PC-3 (cell line): ENCODE data around the gene ACY1. TPM values are rescaled to one million over a fixed set of nuclear protein-coding genes. Genes with fewer than 3 reads are reported as not detected.

ENCODE experiments used
- ATAC-seq: fragments of 200-7000 bp; cut with Tn5 transposase; 2 replicates; pipeline ENCODE4 v1.9.1; 2020; ENCODE audit warnings: mild to moderate bottlenecking, moderate library complexity
- Bru-seq: library from RNA; stranded (reverse); fragments of 400-500 nt; gene quantifications from one replicate; lab custom pipeline; 2021; lab: Mats Ljungman, UMichigan
- BruChase-seq, 2 experiments: library from RNA; stranded (reverse); fragments of 400-500 nt; gene quantifications; one replicate each; lab custom pipeline; 2021; lab: Mats Ljungman, UMichigan
- BruUV-seq: library from RNA; stranded (reverse); fragments of 400-500 nt; replicated peaks from 2 replicates; lab custom pipeline; 2021; lab: Mats Ljungman, UMichigan
- CTCF ChIA-PET: fragments of 300-600 bp; sonication (Branson Sonifier 250); formaldehyde crosslinking; loops from one replicate; lab custom pipeline; 2022; ENCODE audit warnings: antibody characterized with exemption; lab: Charles Lee
- POLR2A ChIA-PET: fragments of 300-600 bp; sonication (Branson Sonifier 250); formaldehyde crosslinking; loops from one replicate; lab custom pipeline; 2022; ENCODE audit warnings: antibody characterized with exemption; ENCODE audit not compliant: unreplicated experiment; lab: Charles Lee
- DNase-seq: peaks from one replicate; pipeline ENCODE4 v3.0.0-alpha.2; 2015
- H2AFZ ChIP-seq: fragments of 300-600 bp; sonication (generic); 2 replicates; pipeline ENCODE4 v1.6.0; 2016; ENCODE audit warnings: antibody characterized with exemption, low read length
- H3F3A ChIP-seq: fragments of 300-600 bp; sonication (generic); one replicate; pipeline ENCODE4 v1.6.0; 2017; ENCODE audit warnings: antibody characterized with exemption, low read length, control low read depth, mild to moderate bottlenecking; ENCODE audit not compliant: unreplicated experiment
- H3K27ac ChIP-seq: fragments of 300-600 bp; sonication (generic); 2 replicates; pipeline ENCODE4 v1.5.1; 2016; ENCODE audit warnings: mild to moderate bottlenecking, low read length
- H3K27me3 ChIP-seq: fragments of 300-600 bp; sonication (generic); 2 replicates; pipeline ENCODE4 v1.6.1; 2016; ENCODE audit warnings: low read length, mixed read lengths
- H3K36me3 ChIP-seq: fragments of 300-600 bp; sonication (generic); 2 replicates; pipeline ENCODE4 v1.6.1; 2016; ENCODE audit warnings: low read depth, mixed run types, low read length, mixed read lengths
- H3K4me1 ChIP-seq: fragments of 300-600 bp; sonication (generic); 2 replicates; pipeline ENCODE4 v1.5.1; 2016; ENCODE audit warnings: low read length; ENCODE audit not compliant: insufficient read depth
- H3K4me2 ChIP-seq: fragments of 300-600 bp; sonication (generic); 2 replicates; pipeline ENCODE4 v1.6.0; 2016; ENCODE audit warnings: low read length
- H3K4me3 ChIP-seq: fragments of 300-600 bp; sonication (generic); 2 replicates; pipeline ENCODE4 v1.5.1; 2016; ENCODE audit warnings: mild to moderate bottlenecking, low read length, mixed read lengths
- H3K79me2 ChIP-seq: fragments of 300-600 bp; sonication (generic); 2 replicates; pipeline ENCODE4 v1.6.1; 2017; ENCODE audit warnings: low read length, mixed read lengths
- H3K9ac ChIP-seq: fragments of 300-600 bp; sonication (generic); 2 replicates; pipeline ENCODE4 v1.6.0; 2016; ENCODE audit warnings: mild to moderate bottlenecking, low read length
- H3K9me2 ChIP-seq: fragments of 300-600 bp; sonication (generic); replicated peaks from 2 replicates; pipeline ENCODE4 v1.6.1; 2016; ENCODE audit warnings: mixed run types, low read length, mixed read lengths
- H3K9me3 ChIP-seq: fragments of 300-600 bp; sonication (generic); 2 replicates; pipeline ENCODE4 v1.6.1; 2016; ENCODE audit warnings: low read length, mixed read lengths
- H4K20me1 ChIP-seq: fragments of 300-600 bp; sonication (generic); 2 replicates; pipeline ENCODE4 v1.6.1; 2016; ENCODE audit warnings: low read length, mixed read lengths
- EZH2 ChIP-seq: fragments of 300-600 bp; sonication (generic); IDR thresholded peaks from one replicate; pipeline ENCODE4 v1.6.1; 2017; ENCODE audit warnings: antibody characterized with exemption, mild to moderate bottlenecking, low read length; ENCODE audit not compliant: unreplicated experiment
- EZH2phosphoT487 ChIP-seq: fragments of 300-600 bp; sonication (generic); IDR thresholded peaks from 2 replicates; pipeline ENCODE4 v1.6.1; 2018; ENCODE audit warnings: mild to moderate bottlenecking, antibody characterized with exemption, low read length, borderline replicate concordance
- intact Hi-C: fragments of 100-400 bp; cut with micrococcal nuclease; formaldehyde crosslinking; loops from 2 replicates; pipeline ENCODE4 v1.9.0; 2023
- long read RNA-seq: library from polyadenylated mRNA; unstranded; transcript quantifications from one replicate; pipeline ENCODE4 v2.0.0, GENCODE V29; 2021; ENCODE audit not compliant: unreplicated experiment
- total RNA-seq: library from RNA; depleted of rRNA; stranded (reverse); fragments of >200 nt; gene quantifications from 2 replicates; pipeline ENCODE4 v1.2.3, GENCODE V29; 2014; rRNA removed
- TF ChIP-seq, protein P1 (sequence below): fragments of 300-600 bp; sonication (generic); conservative IDR thresholded peaks from 2 replicates; pipeline ENCODE4 v1.5.1; 2017; ENCODE audit warnings: antibody characterized with exemption, low read depth, mild to moderate bottlenecking, low read length

ACY1 gene
- total RNA-seq: 71.3 and 113 TPM in 2 replicates
- percentile 87 among the genes with signal in this experiment for Bru-seq, nascent RNA
- BruChase-seq, experiment 1, labeled RNA remaining after a 6-hour chase: percentile 71 among the genes with signal in this experiment
- percentile 54 among the genes with signal in this experiment for BruChase-seq, experiment 2, labeled RNA remaining after a 2-hour chase
- long read RNA-seq, transcript ACY1-215 (15 exons, 1,684 nt): major isoform, 41 of 75 reads
- long read RNA-seq, transcript ACY1-217 (14 exons, 1,457 nt): minor isoform, 6 of 75 reads
- long read RNA-seq, partial matches to known transcripts: 10 of 75 reads
- long read RNA-seq, other reads (novel, unspliced or antisense): 13 of 75 reads

DNA sequence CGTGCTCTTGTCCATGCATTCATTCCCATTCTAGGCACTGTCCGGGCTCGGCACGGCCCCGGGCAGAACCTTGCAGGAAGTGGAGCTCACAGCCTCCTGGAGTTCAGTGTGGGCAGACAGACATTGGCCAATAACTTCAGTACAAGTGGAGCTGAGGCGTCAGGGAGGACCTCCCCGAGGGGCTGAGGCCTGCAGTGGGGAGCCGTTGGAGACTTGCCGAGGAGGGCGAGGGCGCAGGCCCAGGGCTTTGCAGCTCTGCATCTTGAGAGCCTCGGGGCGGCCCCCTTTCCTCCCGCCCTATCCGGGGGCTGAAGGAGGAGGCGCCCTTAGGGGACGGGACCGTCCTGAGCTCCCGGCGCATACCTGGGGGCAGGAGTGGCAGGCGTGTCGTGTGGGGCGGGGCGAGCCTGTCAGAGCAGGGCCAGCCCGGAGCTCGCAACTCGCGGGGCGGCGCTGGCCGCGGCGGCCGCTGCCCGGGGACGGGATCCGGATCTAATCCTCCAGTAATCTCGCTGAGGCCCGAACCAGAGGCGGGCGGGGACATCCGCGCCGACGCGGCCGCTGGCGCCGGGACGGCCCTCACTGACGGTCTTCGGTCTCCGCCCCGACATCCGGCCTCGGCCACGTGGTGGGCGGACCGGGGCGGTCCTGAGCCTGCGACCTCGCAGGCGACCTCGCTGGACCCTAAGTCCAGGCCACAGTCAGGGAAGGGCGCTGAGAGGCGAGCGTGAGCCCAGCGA, at the start of gene ACY1:
Gene ACY1, plus strand, starts transcription at position 698 of the 740 bp plus-strand sequence. CDS start 530 bp downstream, outside the sequence.
- no peaks in the 10 kb centered on the region for H4K20me1 ChIP-seq
- peaks cover 20% of the 10 kb centered on the region for H3K4me1 ChIP-seq
- peak within 1 kb of the TSS; percentile 89 for H3K9ac ChIP-seq
- peak within 1 kb of the TSS; percentile 88 for H3K4me2 ChIP-seq
- peaks cover 26% of the 10 kb centered on the region for H3K79me2 ChIP-seq
- BruUV-seq: no TSS peak
- H3K36me3 ChIP-seq: no peaks in the 10 kb centered on the region
- peak within 1 kb of the TSS; percentile 79 for H3K27ac ChIP-seq
- no peak for TF ChIP-seq EZH2
- TF ChIP-seq, protein P1, sequence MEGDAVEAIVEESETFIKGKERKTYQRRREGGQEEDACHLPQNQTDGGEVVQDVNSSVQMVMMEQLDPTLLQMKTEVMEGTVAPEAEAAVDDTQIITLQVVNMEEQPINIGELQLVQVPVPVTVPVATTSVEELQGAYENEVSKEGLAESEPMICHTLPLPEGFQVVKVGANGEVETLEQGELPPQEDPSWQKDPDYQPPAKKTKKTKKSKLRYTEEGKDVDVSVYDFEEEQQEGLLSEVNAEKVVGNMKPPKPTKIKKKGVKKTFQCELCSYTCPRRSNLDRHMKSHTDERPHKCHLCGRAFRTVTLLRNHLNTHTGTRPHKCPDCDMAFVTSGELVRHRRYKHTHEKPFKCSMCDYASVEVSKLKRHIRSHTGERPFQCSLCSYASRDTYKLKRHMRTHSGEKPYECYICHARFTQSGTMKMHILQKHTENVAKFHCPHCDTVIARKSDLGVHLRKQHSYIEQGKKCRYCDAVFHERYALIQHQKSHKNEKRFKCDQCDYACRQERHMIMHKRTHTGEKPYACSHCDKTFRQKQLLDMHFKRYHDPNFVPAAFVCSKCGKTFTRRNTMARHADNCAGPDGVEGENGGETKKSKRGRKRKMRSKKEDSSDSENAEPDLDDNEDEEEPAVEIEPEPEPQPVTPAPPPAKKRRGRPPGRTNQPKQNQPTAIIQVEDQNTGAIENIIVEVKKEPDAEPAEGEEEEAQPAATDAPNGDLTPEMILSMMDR: peak; percentile 27; the same call in 1 of the 2 replicates
- TF ChIP-seq EZH2phosphoT487: no peak
- ATAC-seq (peak; percentile 86), DNase-seq (peak; percentile 93)
- no peaks in the 10 kb centered on the region for H3K9me2 ChIP-seq
- CTCF ChIA-PET: interaction anchor here (0.5 to 1.9 kb wide), 6 partner anchors 9 to 1646 kb away, joined by 3 to 13 read pairs (median 4); partner anchors contain the start of genes ABHD14B, PCBP4 and RRP9
- no peaks in the 10 kb centered on the region for H3K9me3 ChIP-seq
- POLR2A ChIA-PET: interaction anchor here (0.5 to 1.3 kb wide), 9 partner anchors 9 to 1815 kb away, joined by 3 to 10 read pairs (median 5); partner anchors contain the start of genes ABHD14B, RPL29 and RRP9
- H2AFZ ChIP-seq: peak within 1 kb of the TSS; percentile 69
- no peaks in the 10 kb centered on the region for H3F3A ChIP-seq
- intact Hi-C loops: loop anchor here (1.0 to 2.0 kb wide), 2 partner anchors 15 to 40 kb away; partner anchors contain the start of gene PARP3
- peak within 1 kb of the TSS; percentile 64 for H3K4me3 ChIP-seq
- H3K27me3 ChIP-seq: no peaks in the 10 kb centered on the region

DNA sequence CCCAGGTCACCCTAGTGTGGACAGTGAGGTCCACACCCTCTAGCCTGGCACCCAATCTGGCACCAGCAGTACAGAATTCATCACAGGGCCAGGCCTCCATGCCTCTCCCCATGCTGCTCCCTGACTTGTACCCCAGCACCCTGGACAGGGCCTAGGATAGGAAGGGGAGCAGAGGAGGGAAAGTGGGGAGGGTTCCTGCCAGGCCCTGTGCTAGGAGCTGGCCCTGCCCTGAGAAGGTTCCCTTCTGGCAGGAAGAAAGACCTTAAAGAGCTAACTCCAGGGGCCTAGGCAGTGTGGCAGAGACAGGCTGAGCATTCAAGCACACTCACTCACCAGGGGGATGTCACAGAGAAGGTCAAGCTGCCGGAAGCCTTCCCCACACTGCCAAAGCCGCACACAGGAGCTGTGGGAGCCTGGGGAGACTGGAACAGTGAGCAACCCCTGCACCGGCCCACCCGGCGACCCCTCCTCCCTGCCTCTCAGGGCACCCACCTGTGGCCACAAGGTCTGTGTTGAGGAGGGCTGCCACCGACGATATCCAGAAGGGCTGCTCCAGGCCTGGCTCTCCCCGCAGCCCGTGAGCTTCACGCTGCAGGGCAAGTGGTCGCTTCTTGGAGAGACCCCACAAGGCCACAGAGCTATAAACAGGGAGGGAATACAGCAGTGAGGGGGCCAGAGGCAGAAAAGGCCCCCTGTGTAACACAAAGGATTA, 49.0 kb upstream of the ACY1 start:
- DNase-seq: no peak
- H3K9me2 ChIP-seq: no peaks in the 10 kb centered on the region
- H2AFZ ChIP-seq: no peak overlapping the region
- H3K79me2 ChIP-seq: peaks cover 16% of the 10 kb centered on the region
- peaks cover 5% of the 10 kb centered on the region for H3K4me1 ChIP-seq
- no peak overlapping the region for H3K4me3 ChIP-seq
- ChIA-PET POLR2A (no interaction called here), CTCF (no interaction called here)
- intact Hi-C loops: no loop called here
- TF ChIP-seq EZH2 (no peak), EZH2phosphoT487 (no peak)
- TF ChIP-seq, protein P1: no peak
- no TSS peak for BruUV-seq
- no peaks in the 10 kb centered on the region for H3K27me3 ChIP-seq
- no peak for ATAC-seq
- H4K20me1 ChIP-seq: peaks cover 10% of the 10 kb centered on the region
- H3K27ac ChIP-seq: no peak overlapping the region
- H3K36me3 ChIP-seq: peaks cover 58% of the 10 kb centered on the region
- no peaks in the 10 kb centered on the region for H3F3A ChIP-seq
- H3K4me2 ChIP-seq: no peak overlapping the region
- H3K9ac ChIP-seq: no peak overlapping the region
- H3K9me3 ChIP-seq: no peaks in the 10 kb centered on the region
